ENCODE results near the gene HIRA.

GRCh38 chr22:19386248-19386647, 45.3 kb downstream of the HIRA start:
- no peak for TF ChIP-seq CREB1 (CRISPR knock-in tag; IDR thresholded peaks at IDR 0.05; ENCODE audit: low read depth)
- TF ChIP-seq EZH2 (IDR thresholded peaks at IDR 0.05; ENCODE audit: low read depth, unreplicated experiment), result no peak
- TF ChIP-seq CTCF (conservative IDR thresholded peaks at IDR 0.05; ENCODE audit: low read depth in 2 of 2), result no peak
- no peak for TF ChIP-seq POLR2AphosphoS5 (IDR thresholded peaks at IDR 0.05; ENCODE audit: low read depth)
- no peak for TF ChIP-seq ETS1 (IDR thresholded peaks at IDR 0.05)
- TF ChIP-seq REST (IDR thresholded peaks at IDR 0.05; ENCODE audit: unreplicated experiment), result no peak
- no peak for TF ChIP-seq EZH2phosphoT487 (IDR thresholded peaks at IDR 0.05; ENCODE audit: unreplicated experiment)
- no peak for TF ChIP-seq JUNB (IDR thresholded peaks at IDR 0.05; ENCODE audit: unreplicated experiment)
